ENCODE data around the gene XIRP1. TPM values are rescaled to one million over a fixed set of nuclear protein-coding genes. Genes with fewer than 3 reads are reported as not detected.

XIRP1 gene
- total RNA-seq, 4 donors from 2014 or later: 1.3 TPM; not detected in 3

GRCh38 chr3:39205919-39206516 lies 13.6 kb upstream of the XIRP1 start:
- Histone ChIP-seq H3K27me3 (peaks cover 0 to 11% (median 0%) of the 10 kb centered on the region in 4 donors), H3K4me3 (no peak overlapping the region), H3K36me3 (no peaks in the 10 kb centered on the region), H3K4me1 (peaks cover 0 to 9% (median 2%) of the 10 kb centered on the region in 4 donors), H3K9me3 (peaks cover 0 to 4% (median 0%) of the 10 kb centered on the region in 4 donors), H3K27ac (replicated peaks in 1 of 4) (no peak overlapping the region)
- 90% methylated on average over 6 of the region's 6 CpGs for WGBS
- intact Hi-C loops (cut with DNase I): no loop called here
- DNase-seq (ENCODE audit: extremely low spot score): peak; percentile 80
- TF ChIP-seq POLR2AphosphoS5 (IDR thresholded peaks at IDR 0.05) (no peak), POLR2A (IDR thresholded peaks at IDR 0.05; ENCODE audit: low read depth) (no peak), EP300 (IDR thresholded peaks at IDR 0.05) (no peak)
- TF ChIP-seq, protein P1, sequence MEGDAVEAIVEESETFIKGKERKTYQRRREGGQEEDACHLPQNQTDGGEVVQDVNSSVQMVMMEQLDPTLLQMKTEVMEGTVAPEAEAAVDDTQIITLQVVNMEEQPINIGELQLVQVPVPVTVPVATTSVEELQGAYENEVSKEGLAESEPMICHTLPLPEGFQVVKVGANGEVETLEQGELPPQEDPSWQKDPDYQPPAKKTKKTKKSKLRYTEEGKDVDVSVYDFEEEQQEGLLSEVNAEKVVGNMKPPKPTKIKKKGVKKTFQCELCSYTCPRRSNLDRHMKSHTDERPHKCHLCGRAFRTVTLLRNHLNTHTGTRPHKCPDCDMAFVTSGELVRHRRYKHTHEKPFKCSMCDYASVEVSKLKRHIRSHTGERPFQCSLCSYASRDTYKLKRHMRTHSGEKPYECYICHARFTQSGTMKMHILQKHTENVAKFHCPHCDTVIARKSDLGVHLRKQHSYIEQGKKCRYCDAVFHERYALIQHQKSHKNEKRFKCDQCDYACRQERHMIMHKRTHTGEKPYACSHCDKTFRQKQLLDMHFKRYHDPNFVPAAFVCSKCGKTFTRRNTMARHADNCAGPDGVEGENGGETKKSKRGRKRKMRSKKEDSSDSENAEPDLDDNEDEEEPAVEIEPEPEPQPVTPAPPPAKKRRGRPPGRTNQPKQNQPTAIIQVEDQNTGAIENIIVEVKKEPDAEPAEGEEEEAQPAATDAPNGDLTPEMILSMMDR (IDR thresholded peaks at IDR 0.05): no peak

DNA sequence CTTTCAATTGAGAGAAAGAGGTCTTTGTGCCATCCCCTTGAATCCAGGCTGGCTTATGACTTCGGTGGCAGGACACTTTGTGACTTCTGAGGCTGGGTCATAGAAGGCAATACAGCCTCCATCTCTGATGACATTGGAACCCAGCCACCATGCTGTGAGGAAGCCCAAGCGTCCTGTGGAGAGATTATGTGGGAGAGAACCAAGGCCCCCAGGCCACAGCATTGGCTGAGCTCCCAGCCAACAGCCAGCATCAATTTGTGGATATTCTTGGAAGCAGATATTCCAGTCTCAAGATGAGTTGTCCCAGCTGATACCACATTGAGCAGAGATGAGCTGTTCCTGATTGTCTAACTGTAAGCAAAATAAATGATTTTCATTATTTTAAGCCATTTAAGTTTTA lies 12.7 kb upstream of the XIRP1 start:
- Histone ChIP-seq H3K27me3 (peaks cover 0 to 11% (median 0%) of the 10 kb centered on the region in 4 donors), H3K4me1 (peaks cover 0 to 9% (median 2%) of the 10 kb centered on the region in 4 donors), H3K9me3 (peaks cover 0 to 4% (median 0%) of the 10 kb centered on the region in 4 donors), H3K36me3 (no peaks in the 10 kb centered on the region), H3K4me3 (no peak overlapping the region), H3K27ac (replicated peaks in 1 of 4) (no peak overlapping the region)
- no peak for DNase-seq (ENCODE audit: extremely low spot score)
- intact Hi-C loops (cut with DNase I): no loop called here
- TF ChIP-seq POLR2AphosphoS5 (IDR thresholded peaks at IDR 0.05) (no peak), POLR2A (IDR thresholded peaks at IDR 0.05; ENCODE audit: low read depth) (no peak), EP300 (IDR thresholded peaks at IDR 0.05) (no peak)
- TF ChIP-seq, protein P1 (IDR thresholded peaks at IDR 0.05): no peak
- WGBS: 64% methylated on average over 2 of the region's 2 CpGs

DNA sequence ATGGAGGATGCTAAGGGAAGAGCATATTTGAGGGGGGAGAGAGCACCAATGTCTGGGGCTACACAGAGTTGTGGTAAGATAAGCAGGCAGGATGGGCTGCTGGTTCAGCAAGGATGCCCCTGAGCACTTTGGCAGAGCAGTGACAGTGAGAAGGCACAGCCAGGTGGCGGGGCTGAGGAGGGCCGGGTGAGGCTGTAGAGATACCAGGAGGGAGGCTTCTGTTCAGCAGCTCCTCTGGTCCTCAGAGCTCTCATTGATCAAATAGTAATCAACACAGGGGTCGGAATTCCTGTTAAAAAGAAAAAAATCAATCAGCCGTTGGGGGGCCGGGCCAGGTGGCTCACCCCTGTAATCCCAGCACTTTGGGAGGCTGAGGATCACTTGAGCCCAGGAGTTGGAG lies 11.5 kb upstream of the XIRP1 start:
- no peak overlapping the region for H3K4me3 ChIP-seq
- peaks cover 0 to 11% (median 0%) of the 10 kb centered on the region in 4 donors for H3K27me3 ChIP-seq
- TF ChIP-seq EP300 (IDR thresholded peaks at IDR 0.05) (no peak), POLR2AphosphoS5 (IDR thresholded peaks at IDR 0.05) (no peak), POLR2A (IDR thresholded peaks at IDR 0.05; ENCODE audit: low read depth) (no peak)
- TF ChIP-seq, protein P1 (IDR thresholded peaks at IDR 0.05): no peak
- H3K36me3 ChIP-seq: no peaks in the 10 kb centered on the region
- H3K27ac ChIP-seq (replicated peaks in 1 of 4): no peak overlapping the region
- peaks cover 0 to 4% (median 0%) of the 10 kb centered on the region in 4 donors for H3K9me3 ChIP-seq
- WGBS: 87% methylated on average over 5 of the region's 5 CpGs
- intact Hi-C loops (cut with DNase I): no loop called here
- H3K4me1 ChIP-seq: peaks cover 0 to 8% (median 2%) of the 10 kb centered on the region in 4 donors
- DNase-seq (ENCODE audit: extremely low spot score): no peak

- Histone ChIP-seq H3K4me3 (no peak overlapping the region), H3K4me1 (peaks cover 0 to 4% (median 2%) of the 10 kb centered on the region in 4 donors), H3K9me3 (peaks cover 0 to 4% (median 0%) of the 10 kb centered on the region in 4 donors), H3K36me3 (no peaks in the 10 kb centered on the region), H3K27ac (replicated peaks in 1 of 4) (no peak overlapping the region), H3K27me3 (peaks cover 0 to 11% (median 0%) of the 10 kb centered on the region in 4 donors)
- WGBS: 87% methylated on average over 4 of the region's 4 CpGs
- TF ChIP-seq POLR2A (IDR thresholded peaks at IDR 0.05; ENCODE audit: low read depth) (no peak), EP300 (IDR thresholded peaks at IDR 0.05) (no peak), POLR2AphosphoS5 (IDR thresholded peaks at IDR 0.05) (no peak)
- TF ChIP-seq, protein P1 (IDR thresholded peaks at IDR 0.05): no peak
- no peak for DNase-seq (ENCODE audit: extremely low spot score)
- intact Hi-C loops (cut with DNase I): no loop called here
Observed at GRCh38 chr3:39203402-39203801, 11.0 kb upstream of the XIRP1 start.
